GM23248 (cell line): Measurements from ENCODE around the gene LRRTM2. TPM values are rescaled to one million over a fixed set of nuclear protein-coding genes. Genes with fewer than 3 reads are reported as not detected.

Experiments
- DNase-seq: peaks from one replicate; pipeline ENCODE4 v3.0.0-alpha.2; 2015
- H2AFZ ChIP-seq: fragments of 200-600 bp; sonication (generic); 2 replicates; pipeline ENCODE4 v1.6.1; 2016; ENCODE audit warnings: antibody characterized with exemption
- H3F3A ChIP-seq: fragments of 200-600 bp; sonication (generic); 2 replicates; pipeline ENCODE4 v1.6.1; 2016; ENCODE audit warnings: mild to moderate bottlenecking, antibody characterized with exemption, mixed run types; ENCODE audit not compliant: insufficient read depth
- H3K27ac ChIP-seq: fragments of 200-600 bp; sonication (generic); 2 replicates; pipeline ENCODE4 v1.5.1; 2016; ENCODE audit warnings: mild to moderate bottlenecking
- H3K27me3 ChIP-seq: fragments of 200-600 bp; sonication (generic); replicated peaks from 2 replicates; pipeline ENCODE4 v1.6.1; 2016; ENCODE audit warnings: mild to moderate bottlenecking; ENCODE audit not compliant: insufficient read depth
- H3K36me3 ChIP-seq: fragments of 200-600 bp; sonication (generic); 2 replicates; pipeline ENCODE4 v1.6.1; 2016; ENCODE audit warnings: low read depth, mild to moderate bottlenecking
- H3K4me1 ChIP-seq: fragments of 200-600 bp; sonication (generic); 2 replicates; pipeline ENCODE4 v1.6.1; 2016; ENCODE audit warnings: mild to moderate bottlenecking; ENCODE audit not compliant: insufficient read depth
- H3K4me2 ChIP-seq: fragments of 200-600 bp; sonication (generic); one replicate; pipeline ENCODE4 v1.6.1; 2016; ENCODE audit warnings: mild to moderate bottlenecking; ENCODE audit not compliant: unreplicated experiment
- H3K4me3 ChIP-seq: fragments of 200-600 bp; sonication (generic); 2 replicates; pipeline ENCODE4 v1.5.1; 2016; ENCODE audit warnings: mild to moderate bottlenecking
- H3K79me2 ChIP-seq: fragments of 200-600 bp; sonication (generic); 2 replicates; pipeline ENCODE4 v1.6.1; 2016; ENCODE audit warnings: mild to moderate bottlenecking; ENCODE audit not compliant: insufficient read depth
- H3K9ac ChIP-seq: fragments of 200-600 bp; sonication (generic); 2 replicates; pipeline ENCODE4 v1.6.1; 2016; ENCODE audit warnings: mild to moderate bottlenecking
- H3K9me2 ChIP-seq: fragments of 200-600 bp; sonication (generic); 2 replicates; pipeline ENCODE4 v1.6.1; 2016; ENCODE audit warnings: mixed run types, mild to moderate bottlenecking, moderate library complexity; ENCODE audit not compliant: insufficient read depth
- H3K9me3 ChIP-seq: fragments of 200-600 bp; sonication (generic); one replicate; pipeline ENCODE4 v1.6.1; 2017; ENCODE audit warnings: low read depth
- H4K20me1 ChIP-seq: fragments of 200-600 bp; sonication (generic); 2 replicates; pipeline ENCODE4 v1.6.0; 2016; ENCODE audit not compliant: insufficient read depth
- EZH2 ChIP-seq: fragments of 200-600 bp; sonication (generic); IDR thresholded peaks from 2 replicates; pipeline ENCODE4 v1.6.1; 2018; ENCODE audit warnings: antibody characterized with exemption, mild to moderate bottlenecking; ENCODE audit not compliant: insufficient read depth, poor library complexity, severe bottlenecking
- EZH2phosphoT487 ChIP-seq: fragments of 200-600 bp; sonication (generic); IDR thresholded peaks from 2 replicates; pipeline ENCODE4 v1.6.1; 2018; ENCODE audit warnings: antibody characterized with exemption, moderate library complexity, mild to moderate bottlenecking, low read depth; ENCODE audit not compliant: insufficient read depth
- WGBS, 2 experiments: methylation state at CpG; one replicate each; pipeline ENCODE4 v1.1.6; 2015 to 2017; ENCODE audit warnings: low lambda C conversion rate in 2 of 2, low coverage in 1 of 2; ENCODE audit errors: missing lambda C conversion rate in 2 of 2; 5-methylcytosine and 5-hydroxymethylcytosine counted together
- in situ Hi-C: fragments of 300-500 bp; cut with MboI; formaldehyde crosslinking; loops from 2 replicates; pipeline ENCODE4 v1.15.0; 2020
- polyA plus RNA-seq: library from polyadenylated mRNA; unstranded; fragments of >200 nt; fragmentation: Nextera tagmentation; extraction: Ambion mirVana; gene quantifications from 2 replicates; pipeline ENCODE4 v1.2.1, GENCODE V29; 2016
- total RNA-seq: library from RNA; depleted of rRNA; stranded (reverse); fragments of >200 nt; shearing (Covaris generic); gene quantifications from 2 replicates; pipeline ENCODE4 v1.2.3, GENCODE V29; 2014

Gene LRRTM2
- total and polyA plus RNA-seq, 2 experiments from 2014 or later = 0.11 to 0.71 TPM

- no peaks in the 10 kb centered on the region for H3K9me2 ChIP-seq
- peaks cover 21% of the 10 kb centered on the region for H3K4me1 ChIP-seq
- TF ChIP-seq EZH2phosphoT487 = no peak
- no peak for TF ChIP-seq EZH2
- no peaks in the 10 kb centered on the region for H3K9me3 ChIP-seq
- H3K4me3 ChIP-seq = no peak overlapping the region
- H3K9ac ChIP-seq = no peak overlapping the region
- DNase-seq = peak; percentile 22
- H2AFZ ChIP-seq = no peak overlapping the region
- H3K36me3 ChIP-seq = peaks cover 40% of the 10 kb centered on the region
- no peaks in the 10 kb centered on the region for H3K27me3 ChIP-seq
- in situ Hi-C loops = no loop called here
- no peaks in the 10 kb centered on the region for H4K20me1 ChIP-seq
- 93 to 94% methylated on average over 7 of the region's 7 CpGs for WGBS, 2 experiments
- H3K4me2 ChIP-seq = no peak overlapping the region
- H3F3A ChIP-seq = peaks cover 22% of the 10 kb centered on the region
- peaks cover 33% of the 10 kb centered on the region for H3K79me2 ChIP-seq
- no peak overlapping the region for H3K27ac ChIP-seq
Observed at GRCh38 chr5:138910546-138911185, 35.5 kb upstream of the LRRTM2 start.

DNA sequence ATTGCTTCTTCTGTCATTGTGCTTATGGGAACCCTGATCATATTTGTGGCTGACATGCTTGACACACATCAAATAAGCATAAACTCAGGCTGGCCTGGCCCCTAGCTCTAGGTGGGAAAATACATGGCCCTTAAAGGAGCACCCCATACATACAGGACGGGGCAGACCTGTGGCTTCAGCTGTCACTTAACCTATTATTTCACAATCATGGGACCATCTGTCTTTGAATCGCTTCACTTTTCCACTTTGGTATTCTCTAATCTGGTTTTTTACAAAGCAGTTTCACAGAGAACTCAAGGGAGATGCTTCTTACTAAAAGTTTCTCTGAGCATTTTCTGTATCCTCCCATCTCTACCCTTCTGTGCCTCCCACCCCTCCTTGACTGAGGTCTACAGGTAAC is 34.6 kb upstream of the LRRTM2 start:
- no peak overlapping the region for H3K4me3 ChIP-seq
- DNase-seq = no peak
- no peak overlapping the region for H3K27ac ChIP-seq
- no peaks in the 10 kb centered on the region for H3K27me3 ChIP-seq
- no peak overlapping the region for H3K9ac ChIP-seq
- no peaks in the 10 kb centered on the region for H4K20me1 ChIP-seq
- H3K36me3 ChIP-seq = peaks cover 34% of the 10 kb centered on the region
- peaks cover 28% of the 10 kb centered on the region for H3K4me1 ChIP-seq
- in situ Hi-C loops = no loop called here
- no peak overlapping the region for H2AFZ ChIP-seq
- no peaks in the 10 kb centered on the region for H3K9me3 ChIP-seq
- H3K79me2 ChIP-seq = peaks cover 31% of the 10 kb centered on the region
- 74 to 81% methylated on average over 2 of the region's 2 CpGs for WGBS, 2 experiments
- H3F3A ChIP-seq = peaks cover 29% of the 10 kb centered on the region
- H3K9me2 ChIP-seq = no peaks in the 10 kb centered on the region
- TF ChIP-seq EZH2 = no peak
- no peak overlapping the region for H3K4me2 ChIP-seq

- Histone ChIP-seq H3K79me2 (peaks cover 44% of the 10 kb centered on the region), H3K9me2 (no peaks in the 10 kb centered on the region), H3K9ac (no peak overlapping the region), H3F3A (peaks cover 21% of the 10 kb centered on the region), H3K4me3 (no peak overlapping the region), H3K27ac (peak overlapping the region; percentile 17), H3K4me1 (peaks cover 16% of the 10 kb centered on the region; the same call in 1 of the 2 replicates), H3K27me3 (no peaks in the 10 kb centered on the region), H3K9me3 (no peaks in the 10 kb centered on the region), H3K4me2 (no peak overlapping the region), H4K20me1 (no peaks in the 10 kb centered on the region), H3K36me3 (peaks cover 39% of the 10 kb centered on the region), H2AFZ (no peak overlapping the region)
- TF ChIP-seq EZH2 (no peak), EZH2phosphoT487 (no peak)
- in situ Hi-C loops = no loop called here
- DNase-seq = peak; percentile 65
- WGBS, 2 experiments = 95 to 100% methylated on average over 1 of the region's 1 CpG
Observed at GRCh38 chr5:138905541-138905940, 30.4 kb upstream of the LRRTM2 start.

GRCh38 chr5:138903130-138903775 is 28.1 kb upstream of the LRRTM2 start:
- peaks cover 18% of the 10 kb centered on the region; the same call in 1 of the 2 replicates for H3K4me1 ChIP-seq
- H4K20me1 ChIP-seq = no peaks in the 10 kb centered on the region
- DNase-seq = peak; percentile 47
- in situ Hi-C loops = no loop called here
- H3K27me3 ChIP-seq = no peaks in the 10 kb centered on the region
- WGBS, 2 experiments = 86 to 87% methylated on average over 10 of the region's 10 CpGs
- no peak for TF ChIP-seq EZH2
- TF ChIP-seq EZH2phosphoT487 = no peak
- H3K4me2 ChIP-seq = no peak overlapping the region
- H3K9me2 ChIP-seq = no peaks in the 10 kb centered on the region
- H3K9me3 ChIP-seq = no peaks in the 10 kb centered on the region
- no peak overlapping the region for H3K9ac ChIP-seq
- H2AFZ ChIP-seq = no peak overlapping the region
- peaks cover 52% of the 10 kb centered on the region for H3K79me2 ChIP-seq
- H3K4me3 ChIP-seq = no peak overlapping the region
- peaks cover 26% of the 10 kb centered on the region for H3F3A ChIP-seq
- H3K27ac ChIP-seq = no peak overlapping the region
- H3K36me3 ChIP-seq = peaks cover 19% of the 10 kb centered on the region
